ENCODE results near the gene HDAC9.

Gene HDAC9

GRCh38 chr7:18771834-18772566 is 276.5 kb downstream of the HDAC9 start:
- no peak for TF ChIP-seq EZH2phosphoT487 (conservative IDR thresholded peaks at IDR 0.05; ENCODE audit: low read length)
- TF ChIP-seq, protein P1, sequence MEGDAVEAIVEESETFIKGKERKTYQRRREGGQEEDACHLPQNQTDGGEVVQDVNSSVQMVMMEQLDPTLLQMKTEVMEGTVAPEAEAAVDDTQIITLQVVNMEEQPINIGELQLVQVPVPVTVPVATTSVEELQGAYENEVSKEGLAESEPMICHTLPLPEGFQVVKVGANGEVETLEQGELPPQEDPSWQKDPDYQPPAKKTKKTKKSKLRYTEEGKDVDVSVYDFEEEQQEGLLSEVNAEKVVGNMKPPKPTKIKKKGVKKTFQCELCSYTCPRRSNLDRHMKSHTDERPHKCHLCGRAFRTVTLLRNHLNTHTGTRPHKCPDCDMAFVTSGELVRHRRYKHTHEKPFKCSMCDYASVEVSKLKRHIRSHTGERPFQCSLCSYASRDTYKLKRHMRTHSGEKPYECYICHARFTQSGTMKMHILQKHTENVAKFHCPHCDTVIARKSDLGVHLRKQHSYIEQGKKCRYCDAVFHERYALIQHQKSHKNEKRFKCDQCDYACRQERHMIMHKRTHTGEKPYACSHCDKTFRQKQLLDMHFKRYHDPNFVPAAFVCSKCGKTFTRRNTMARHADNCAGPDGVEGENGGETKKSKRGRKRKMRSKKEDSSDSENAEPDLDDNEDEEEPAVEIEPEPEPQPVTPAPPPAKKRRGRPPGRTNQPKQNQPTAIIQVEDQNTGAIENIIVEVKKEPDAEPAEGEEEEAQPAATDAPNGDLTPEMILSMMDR (IDR thresholded peaks at IDR 0.05; ENCODE audit: insufficient read depth, low read length, poor library complexity, severe bottlenecking) = no peak

DNA sequence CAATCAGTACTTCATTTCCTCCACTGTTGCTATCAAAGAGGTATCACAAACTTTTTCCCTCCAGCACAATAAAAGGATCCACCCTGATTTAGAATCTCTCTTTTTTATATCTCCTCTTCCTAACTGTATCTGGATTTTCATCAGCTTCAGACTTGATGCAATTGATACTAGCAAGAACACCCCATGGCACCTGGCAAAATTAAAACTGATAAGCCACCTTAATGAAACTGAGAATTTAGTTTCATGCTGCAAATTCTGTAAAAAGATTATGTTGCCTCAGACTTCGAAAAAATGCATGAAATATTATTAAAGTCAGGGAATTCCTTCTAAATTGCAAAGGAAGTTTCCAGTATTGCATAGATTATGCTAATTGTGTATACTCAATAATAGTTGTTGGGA is 277.0 kb downstream of the HDAC9 start:
- no peak for TF ChIP-seq EZH2phosphoT487 (conservative IDR thresholded peaks at IDR 0.05; ENCODE audit: low read length)
- TF ChIP-seq, protein P1 (IDR thresholded peaks at IDR 0.05; ENCODE audit: insufficient read depth, low read length, poor library complexity, severe bottlenecking) = no peak
- Histone ChIP-seq H3K79me2 (ENCODE audit: insufficient read depth, low read length) (no peaks in the 10 kb centered on the region), H3K36me3 (ENCODE audit: low read length) (no peaks in the 10 kb centered on the region), H4K20me1 (ENCODE audit: low read depth, low read length) (no peaks in the 10 kb centered on the region), H2AFZ (ENCODE audit: low read depth, low read length, severe bottlenecking) (no peak overlapping the region), H3K27ac (ENCODE audit: low read depth, low read length) (no peak overlapping the region), H3F3A (ENCODE audit: insufficient read depth) (no peaks in the 10 kb centered on the region), H3K4me2 (ENCODE audit: low read depth, low read length, poor library complexity, severe bottlenecking) (no peak overlapping the region), H3K27me3 (ENCODE audit: low read length) (no peaks in the 10 kb centered on the region), H3K9ac (ENCODE audit: low read length) (no peak overlapping the region), H3K4me3 (ENCODE audit: insufficient read depth, low read length, poor library complexity, severe bottlenecking) (no peak overlapping the region), H3K9me3 (ENCODE audit: insufficient read depth, low read length) (no peaks in the 10 kb centered on the region), H3K9me2 (replicated peaks; ENCODE audit: insufficient read depth, low read length) (no peaks in the 10 kb centered on the region)

More at GRCh38 chr7:18771834-18772566, 276.5 kb downstream of the HDAC9 start:
- Histone ChIP-seq H3K27ac (ENCODE audit: low read depth, low read length) (no peak overlapping the region), H3K4me3 (ENCODE audit: insufficient read depth, low read length, poor library complexity, severe bottlenecking) (no peak overlapping the region), H3K27me3 (ENCODE audit: low read length) (no peaks in the 10 kb centered on the region), H4K20me1 (ENCODE audit: low read depth, low read length) (no peaks in the 10 kb centered on the region), H3K9ac (ENCODE audit: low read length) (no peak overlapping the region), H3K36me3 (ENCODE audit: low read length) (no peaks in the 10 kb centered on the region), H3K79me2 (ENCODE audit: insufficient read depth, low read length) (no peaks in the 10 kb centered on the region), H3F3A (ENCODE audit: insufficient read depth) (no peaks in the 10 kb centered on the region), H2AFZ (ENCODE audit: low read depth, low read length, severe bottlenecking) (no peak overlapping the region), H3K9me2 (replicated peaks; ENCODE audit: insufficient read depth, low read length) (no peaks in the 10 kb centered on the region), H3K4me2 (ENCODE audit: low read depth, low read length, poor library complexity, severe bottlenecking) (no peak overlapping the region), H3K9me3 (ENCODE audit: insufficient read depth, low read length) (no peaks in the 10 kb centered on the region)

GRCh38 chr7:18777314-18777713 is 281.8 kb downstream of the HDAC9 start:
- Histone ChIP-seq H3K9me2 (replicated peaks; ENCODE audit: insufficient read depth, low read length) (no peaks in the 10 kb centered on the region), H3K9me3 (ENCODE audit: insufficient read depth, low read length) (no peaks in the 10 kb centered on the region), H3F3A (ENCODE audit: insufficient read depth) (no peaks in the 10 kb centered on the region), H3K36me3 (ENCODE audit: low read length) (no peaks in the 10 kb centered on the region), H4K20me1 (ENCODE audit: low read depth, low read length) (no peaks in the 10 kb centered on the region), H3K27ac (ENCODE audit: low read depth, low read length) (no peak overlapping the region), H3K27me3 (ENCODE audit: low read length) (no peaks in the 10 kb centered on the region), H3K4me3 (ENCODE audit: insufficient read depth, low read length, poor library complexity, severe bottlenecking) (no peak overlapping the region), H2AFZ (ENCODE audit: low read depth, low read length, severe bottlenecking) (no peak overlapping the region), H3K4me2 (ENCODE audit: low read depth, low read length, poor library complexity, severe bottlenecking) (no peak overlapping the region), H3K9ac (ENCODE audit: low read length) (no peak overlapping the region), H3K79me2 (ENCODE audit: insufficient read depth, low read length) (no peaks in the 10 kb centered on the region)
- no peak for TF ChIP-seq EZH2phosphoT487 (conservative IDR thresholded peaks at IDR 0.05; ENCODE audit: low read length)
- TF ChIP-seq, protein P1 (IDR thresholded peaks at IDR 0.05; ENCODE audit: insufficient read depth, low read length, poor library complexity, severe bottlenecking) = no peak
